GM13976 (cell line): ENCODE data around the gene ATXN7L1.
"Not testable (repeated sequence)": the region's sequence is repeated elsewhere in the genome, so short reads cannot be mapped to it uniquely, and the experiment has no call there.

Experiments
- DNase-seq: peaks from one replicate; pipeline ENCODE4 v3.0.0; 2012; ENCODE audit warnings: low spot score
- CTCF ChIP-seq: IDR thresholded peaks from 2 replicates; pipeline ENCODE4 v1.5.1; 2012; ENCODE audit warnings: borderline replicate concordance, mild to moderate bottlenecking; ENCODE audit not compliant: insufficient read depth; ENCODE audit errors: extremely low read depth, missing control alignments, control extremely low read depth
- in situ Hi-C: fragments of 300-500 bp; cut with MboI; formaldehyde crosslinking; loops from one replicate; pipeline ENCODE4 v1.12.0; 2022; ENCODE audit warnings: low sequenced_read_pairs, mixed read lengths, inconsistent platforms; ENCODE audit not compliant: unreplicated experiment

Gene ATXN7L1

GRCh38 chr7:105712877-105713276 lies 163.5 kb downstream of the ATXN7L1 start:
- in situ Hi-C loops, result no loop called here
- no peak for DNase-seq
- no peak for TF ChIP-seq CTCF

GRCh38 chr7:105711726-105712402 lies 164.5 kb downstream of the ATXN7L1 start:
- no peak for DNase-seq
- in situ Hi-C loops, result no loop called here

DNA sequence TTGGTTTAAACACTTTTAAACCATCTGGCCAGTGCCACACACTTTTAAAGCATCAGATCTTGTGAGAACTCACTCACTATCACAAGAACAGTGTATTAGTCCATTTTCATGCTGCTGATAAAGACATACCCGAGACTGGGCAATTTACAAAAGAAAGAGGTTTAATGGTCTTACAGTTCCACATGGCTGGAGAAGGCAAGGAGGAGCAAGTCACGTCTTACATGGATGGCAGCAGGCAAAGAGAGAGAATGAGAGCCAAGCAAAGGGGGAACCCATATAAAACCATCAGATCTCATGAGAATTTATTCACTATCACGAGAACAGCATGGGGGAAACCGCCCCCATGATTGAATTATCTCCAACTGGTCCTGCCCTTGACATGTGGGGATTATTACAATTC lies 165.7 kb downstream of the ATXN7L1 start:
- in situ Hi-C loops, DNase-seq: not testable (repeated sequence)

More at GRCh38 chr7:105711726-105712402, 164.5 kb downstream of the ATXN7L1 start:
- no peak for TF ChIP-seq CTCF

DNA sequence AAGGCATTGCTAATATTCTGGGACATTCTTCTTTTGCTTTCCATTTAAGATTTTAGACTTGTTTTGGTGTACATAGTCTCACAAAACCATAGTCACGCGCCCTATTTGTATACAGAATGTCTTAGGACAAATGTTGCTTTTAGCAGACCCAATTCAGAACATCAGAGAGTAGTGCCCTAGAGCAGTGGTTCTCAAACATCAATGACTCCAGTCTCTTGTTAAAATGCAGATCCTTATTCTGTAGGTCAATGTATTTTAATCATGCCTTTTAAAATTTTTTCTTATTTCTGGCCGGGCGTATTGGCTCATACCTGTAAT lies 167.7 kb downstream of the ATXN7L1 start:
- in situ Hi-C loops, result no loop called here
- TF ChIP-seq CTCF, result no peak
- no peak for DNase-seq

- in situ Hi-C loops, result no loop called here
- TF ChIP-seq CTCF, result no peak
- DNase-seq, result no peak
Measured at GRCh38 chr7:105707967-105708762, 168.2 kb downstream of the ATXN7L1 start.

DNA sequence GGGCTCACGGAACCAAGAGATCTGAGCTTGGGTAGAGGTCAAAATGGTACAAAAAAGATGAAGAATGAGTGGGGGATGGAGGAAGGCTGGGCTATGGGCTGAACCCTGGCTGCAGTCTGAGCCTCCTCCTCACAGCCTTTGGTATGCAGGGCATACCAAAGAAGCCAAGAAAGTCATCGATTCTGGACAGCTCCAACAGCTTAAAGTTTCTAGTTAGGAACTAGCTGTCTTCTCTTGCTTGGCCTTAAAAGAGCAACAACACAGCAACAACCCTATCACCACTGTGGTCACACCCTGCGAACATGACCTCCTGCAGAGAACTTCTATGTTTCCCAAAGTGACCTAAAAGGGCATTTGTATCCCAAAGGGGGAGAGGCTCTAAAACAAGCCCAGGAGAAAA lies 169.0 kb downstream of the ATXN7L1 start:
- in situ Hi-C loops, result no loop called here
- DNase-seq, result no peak
- TF ChIP-seq CTCF, result no peak

GRCh38 chr7:105705427-105705826 lies 171.0 kb downstream of the ATXN7L1 start:
- TF ChIP-seq CTCF, result no peak
- no peak for DNase-seq
- in situ Hi-C loops, result no loop called here
